ENCODE data around the gene HLTF. TPM values are rescaled to one million over a fixed set of nuclear protein-coding genes. Genes with fewer than 3 reads are reported as not detected.

The HLTF gene
- total RNA-seq, 2 experiments from 2014 or later, result 3.3 to 3.6 TPM

DNA sequence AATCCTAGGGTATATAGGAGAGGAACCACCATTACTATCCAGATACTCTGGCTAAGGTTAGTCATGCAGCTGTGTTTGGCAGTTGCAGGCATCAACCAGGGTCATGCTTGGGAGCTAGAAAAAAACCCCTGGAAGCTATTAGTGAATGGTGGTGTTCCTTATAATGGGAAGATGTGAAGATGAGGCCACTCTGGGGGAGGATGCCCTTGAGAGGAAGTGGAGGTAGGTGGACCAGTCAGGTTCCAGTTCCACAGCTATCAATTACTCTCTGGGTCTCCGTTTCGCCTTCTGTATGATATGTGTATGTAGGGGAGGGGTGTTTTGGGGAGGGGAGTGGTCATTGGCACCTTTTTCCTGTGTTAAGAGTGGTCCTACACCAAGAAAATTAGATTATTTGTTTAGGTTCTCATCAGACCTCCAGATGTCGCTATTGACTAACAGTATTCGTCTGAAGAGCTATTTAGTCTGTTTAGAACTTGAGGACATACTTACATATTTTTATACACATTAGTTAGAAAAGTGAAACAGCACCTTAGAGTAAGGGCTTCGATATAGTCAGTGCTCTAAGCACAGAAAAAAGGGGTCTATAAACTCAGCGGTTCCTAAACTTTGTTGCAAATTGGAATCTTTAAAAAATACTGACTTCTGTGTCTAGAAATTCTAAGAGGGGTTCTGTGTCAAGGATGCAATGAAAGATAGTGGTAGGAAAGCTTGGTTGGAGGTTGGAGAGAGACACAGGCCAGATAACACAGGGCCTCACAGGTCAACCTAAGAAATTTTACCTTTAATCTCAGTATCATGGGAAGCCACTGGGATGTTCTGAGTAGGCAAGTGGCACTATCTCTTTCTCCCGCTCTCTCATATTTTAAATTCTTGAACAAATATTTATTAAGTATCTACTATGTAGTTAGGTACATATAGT is 34.0 kb upstream of the HLTF start:
- Mint-ChIP-seq H3K4me3 (no peak overlapping the region), H3K27ac (no peak overlapping the region), H3K36me3 (ENCODE audit: low read depth) (no peaks in the 10 kb centered on the region), H3K9me3 (no peaks in the 10 kb centered on the region), H3K4me1 (ENCODE audit: low read depth) (no peaks in the 10 kb centered on the region), H3K27me3 (peaks cover 4% of the 10 kb centered on the region)
- Histone ChIP-seq H3K9me3 (ENCODE audit: control insufficient read depth in 1 of 2, insufficient read depth in 1 of 2, low read length in 2 of 2) (no peaks in the 10 kb centered on the region), H3K4me3 (ENCODE audit: low read length) (no peak overlapping the region), H3K27me3 (ENCODE audit: control insufficient read depth in 1 of 2, insufficient read depth in 2 of 2, low read length in 2 of 2) (no peaks in the 10 kb centered on the region), H3K36me3 (ENCODE audit: insufficient read depth, low read length) (no peaks in the 10 kb centered on the region), H3K27ac (ENCODE audit: low read depth in 1 of 2, low read length in 2 of 2) (no peak overlapping the region), H3K4me1 (ENCODE audit: insufficient read depth, low read length) (no peaks in the 10 kb centered on the region)
- intact Hi-C loops (cut with DNase I, micrococcal nuclease), result loop anchor here (1.0 to 10.0 kb wide), 9 partner anchors 126 to 1644 kb away; partner anchors contain the start of genes COMMD2 (in 1 of the 2), GYG1 (in 1 of the 2) and SIAH2 (in 1 of the 2)
- POLR2A ChIA-PET, result interaction anchor here (0.6 to 1.6 kb wide), 6 partner anchors 9 to 632 kb away, joined by 3 to 14 read pairs (median 4); partner anchors contain the start of genes COMMD2 and HPS3
- ATAC-seq (ENCODE audit: poor library complexity) (peak; percentile 81), DNase-seq (peak in 4 of 14 experiments; percentile 25 to 79 (median 73))
- CTCF ChIA-PET, result interaction anchor here (0.6 to 1.5 kb wide), 18 partner anchors 9 to 688 kb away, joined by 3 to 10 read pairs (median 4); partner anchors contain the start of genes GYG1 and HPS3
- TF ChIP-seq, protein P1, sequence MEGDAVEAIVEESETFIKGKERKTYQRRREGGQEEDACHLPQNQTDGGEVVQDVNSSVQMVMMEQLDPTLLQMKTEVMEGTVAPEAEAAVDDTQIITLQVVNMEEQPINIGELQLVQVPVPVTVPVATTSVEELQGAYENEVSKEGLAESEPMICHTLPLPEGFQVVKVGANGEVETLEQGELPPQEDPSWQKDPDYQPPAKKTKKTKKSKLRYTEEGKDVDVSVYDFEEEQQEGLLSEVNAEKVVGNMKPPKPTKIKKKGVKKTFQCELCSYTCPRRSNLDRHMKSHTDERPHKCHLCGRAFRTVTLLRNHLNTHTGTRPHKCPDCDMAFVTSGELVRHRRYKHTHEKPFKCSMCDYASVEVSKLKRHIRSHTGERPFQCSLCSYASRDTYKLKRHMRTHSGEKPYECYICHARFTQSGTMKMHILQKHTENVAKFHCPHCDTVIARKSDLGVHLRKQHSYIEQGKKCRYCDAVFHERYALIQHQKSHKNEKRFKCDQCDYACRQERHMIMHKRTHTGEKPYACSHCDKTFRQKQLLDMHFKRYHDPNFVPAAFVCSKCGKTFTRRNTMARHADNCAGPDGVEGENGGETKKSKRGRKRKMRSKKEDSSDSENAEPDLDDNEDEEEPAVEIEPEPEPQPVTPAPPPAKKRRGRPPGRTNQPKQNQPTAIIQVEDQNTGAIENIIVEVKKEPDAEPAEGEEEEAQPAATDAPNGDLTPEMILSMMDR (IDR thresholded peaks at IDR 0.05), result peak; percentile 73

DNA sequence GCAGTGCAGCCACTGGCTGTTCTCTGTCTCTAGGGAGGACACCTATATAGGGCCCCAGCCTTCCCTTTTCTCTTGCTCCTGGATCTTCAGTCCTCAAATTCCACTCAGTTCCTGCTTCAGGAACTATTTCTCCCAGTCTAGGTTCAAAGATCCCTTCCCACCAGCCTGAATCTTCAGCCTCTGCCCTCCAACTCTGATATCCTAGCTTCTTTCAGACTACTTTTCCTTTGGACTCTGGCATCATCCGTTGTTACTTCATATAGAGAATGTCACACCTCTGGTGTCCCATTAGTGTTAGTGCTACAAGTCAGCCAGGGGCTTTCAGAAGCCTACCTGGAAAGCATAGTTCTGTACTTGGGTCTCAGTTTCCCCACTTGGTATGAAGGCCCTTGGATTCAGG is 33.1 kb upstream of the HLTF start:
- no peak overlapping the region for H3K27ac ChIP-seq (ENCODE audit: low read depth in 1 of 2, low read length in 2 of 2)
- Mint-ChIP-seq H3K27me3 (peaks cover under 1% of the 10 kb centered on the region), H3K36me3 (ENCODE audit: low read depth) (no peaks in the 10 kb centered on the region), H3K4me1 (ENCODE audit: low read depth) (no peaks in the 10 kb centered on the region), H3K4me3 (no peak overlapping the region), H3K27ac (no peak overlapping the region), H3K9me3 (no peaks in the 10 kb centered on the region)
- H3K4me1 ChIP-seq (ENCODE audit: insufficient read depth, low read length), result no peaks in the 10 kb centered on the region
- DNase-seq (no peak), ATAC-seq (ENCODE audit: poor library complexity) (no peak)
- ChIA-PET CTCF (interaction anchor here (1.2 to 1.5 kb wide), 5 partner anchors 12 to 689 kb away, joined by 3 to 7 read pairs (median 5); no protein-coding TSS in a partner anchor), POLR2A (interaction anchor here (1.4 kb wide), 1 partner anchor 633 kb away, joined by 3 read pairs; the partner anchor contains the start of gene COMMD2)
- no peaks in the 10 kb centered on the region for H3K27me3 ChIP-seq (ENCODE audit: control insufficient read depth in 1 of 2, insufficient read depth in 2 of 2, low read length in 2 of 2)
- no peaks in the 10 kb centered on the region for H3K9me3 ChIP-seq (ENCODE audit: control insufficient read depth in 1 of 2, insufficient read depth in 1 of 2, low read length in 2 of 2)
- H3K4me3 ChIP-seq (ENCODE audit: low read length), result no peak overlapping the region
- no peaks in the 10 kb centered on the region for H3K36me3 ChIP-seq (ENCODE audit: insufficient read depth, low read length)
- TF ChIP-seq, protein P1 (IDR thresholded peaks at IDR 0.05), result no peak
- intact Hi-C loops (cut with DNase I, micrococcal nuclease), result loop anchor here in 1 of 2 experiments (2.0 to 5.0 kb wide), 2 partner anchors 597 to 653 kb away; no protein-coding TSS in a partner anchor

DNA sequence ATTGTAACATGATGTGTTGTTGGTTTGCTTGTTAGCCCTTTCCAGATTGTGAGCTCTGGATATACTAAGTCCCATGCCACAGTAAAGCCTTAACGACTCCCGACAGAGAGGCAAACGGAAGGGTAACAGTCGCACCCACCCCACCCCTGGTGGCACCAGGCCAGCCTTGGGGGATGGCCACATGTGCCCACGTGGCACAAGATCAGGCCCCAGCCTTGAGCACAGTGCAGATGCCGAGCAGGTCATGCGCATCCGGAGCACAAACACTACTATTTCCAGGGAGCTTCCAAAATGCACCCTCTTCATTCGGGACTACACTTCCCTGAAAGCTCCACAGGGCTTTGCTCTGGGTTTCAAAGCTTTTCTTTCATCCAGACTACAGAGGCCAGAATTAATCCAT is 32.4 kb upstream of the HLTF start:
- DNase-seq (no peak), ATAC-seq (ENCODE audit: poor library complexity) (no peak)
- H3K9me3 ChIP-seq (ENCODE audit: control insufficient read depth in 1 of 2, insufficient read depth in 1 of 2, low read length in 2 of 2), result no peaks in the 10 kb centered on the region
- no peak overlapping the region for H3K4me3 Mint-ChIP-seq
- no peaks in the 10 kb centered on the region for H3K9me3 Mint-ChIP-seq
- H3K27me3 ChIP-seq (ENCODE audit: control insufficient read depth in 1 of 2, insufficient read depth in 2 of 2, low read length in 2 of 2), result no peaks in the 10 kb centered on the region
- POLR2A ChIA-PET, result no interaction called here
- no peaks in the 10 kb centered on the region for H3K4me1 ChIP-seq (ENCODE audit: insufficient read depth, low read length)
- H3K36me3 ChIP-seq (ENCODE audit: insufficient read depth, low read length), result no peaks in the 10 kb centered on the region
- CTCF ChIA-PET, result no interaction called here
- no peak overlapping the region for H3K27ac Mint-ChIP-seq
- TF ChIP-seq, protein P1 (IDR thresholded peaks at IDR 0.05), result no peak
- intact Hi-C loops (cut with DNase I, micrococcal nuclease), result loop anchor here in 1 of 2 experiments (2.0 to 5.0 kb wide), 2 partner anchors 598 to 654 kb away; no protein-coding TSS in a partner anchor
- no peaks in the 10 kb centered on the region for H3K4me1 Mint-ChIP-seq (ENCODE audit: low read depth)
- H3K27me3 Mint-ChIP-seq, result no peaks in the 10 kb centered on the region
- H3K27ac ChIP-seq (ENCODE audit: low read depth in 1 of 2, low read length in 2 of 2), result no peak overlapping the region
- H3K4me3 ChIP-seq (ENCODE audit: low read length), result no peak overlapping the region
- H3K36me3 Mint-ChIP-seq (ENCODE audit: low read depth), result no peaks in the 10 kb centered on the region

Data from CD4-positive, alpha-beta T cell (primary cell).